Vagina (tissue), 2 donors: ENCODE results near the gene STAT5B.

Source experiments
- POLR2A ChIP-seq, 2 donors: fragments of 450-650 bp; IDR thresholded peaks; one replicate each; pipeline ENCODE4 v1.6.1; 2017; ENCODE audit warnings: antibody characterized with exemption in 2 of 2, mild to moderate bottlenecking in 2 of 2, moderate library complexity in 2 of 2
- POLR2AphosphoS5 ChIP-seq, 2 donors: sonication (generic); formaldehyde crosslinking; IDR thresholded peaks; one replicate each; pipeline ENCODE4 v1.9.0; 2017; ENCODE audit warnings: antibody characterized with exemption in 2 of 2, mild to moderate bottlenecking in 2 of 2, low read depth in 1 of 2; ENCODE audit not compliant: insufficient read depth in 1 of 2
- TF ChIP-seq, protein P1 (sequence below), 3 experiments: fragments of 450-650 bp in 2 of 3; fragments of 200-600 bp in 1 of 3; sonication (generic) in 1 of 3; IDR thresholded peaks; one replicate each; pipeline ENCODE4 v1.5.1; 2017 to 2019; ENCODE audit warnings: antibody characterized with exemption in 3 of 3, mild to moderate bottlenecking in 2 of 3, moderate library complexity in 2 of 3

DNA sequence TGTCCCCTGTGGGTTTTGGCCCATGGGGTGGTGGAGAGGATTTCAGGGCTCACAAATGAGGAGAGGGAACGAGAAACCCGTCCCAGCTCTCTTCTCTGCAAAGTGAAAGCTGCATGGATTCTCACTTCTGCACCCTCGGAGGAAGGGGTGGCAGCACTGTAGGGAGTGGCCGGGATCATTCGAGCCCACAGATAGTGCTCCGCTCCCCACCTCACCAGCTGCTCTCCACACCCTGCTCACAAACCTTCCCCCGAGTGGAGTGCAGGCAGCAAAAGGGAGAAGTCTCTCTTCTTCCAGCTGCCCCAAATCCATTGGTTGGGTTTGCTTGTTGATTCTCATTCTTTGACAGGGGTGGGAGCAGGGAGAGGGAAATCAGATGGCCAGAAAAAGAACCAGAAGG lies 32.3 kb upstream of the STAT5B start:
- no peak for TF ChIP-seq POLR2A (IDR thresholded peaks at IDR 0.05)
- TF ChIP-seq, protein P1, sequence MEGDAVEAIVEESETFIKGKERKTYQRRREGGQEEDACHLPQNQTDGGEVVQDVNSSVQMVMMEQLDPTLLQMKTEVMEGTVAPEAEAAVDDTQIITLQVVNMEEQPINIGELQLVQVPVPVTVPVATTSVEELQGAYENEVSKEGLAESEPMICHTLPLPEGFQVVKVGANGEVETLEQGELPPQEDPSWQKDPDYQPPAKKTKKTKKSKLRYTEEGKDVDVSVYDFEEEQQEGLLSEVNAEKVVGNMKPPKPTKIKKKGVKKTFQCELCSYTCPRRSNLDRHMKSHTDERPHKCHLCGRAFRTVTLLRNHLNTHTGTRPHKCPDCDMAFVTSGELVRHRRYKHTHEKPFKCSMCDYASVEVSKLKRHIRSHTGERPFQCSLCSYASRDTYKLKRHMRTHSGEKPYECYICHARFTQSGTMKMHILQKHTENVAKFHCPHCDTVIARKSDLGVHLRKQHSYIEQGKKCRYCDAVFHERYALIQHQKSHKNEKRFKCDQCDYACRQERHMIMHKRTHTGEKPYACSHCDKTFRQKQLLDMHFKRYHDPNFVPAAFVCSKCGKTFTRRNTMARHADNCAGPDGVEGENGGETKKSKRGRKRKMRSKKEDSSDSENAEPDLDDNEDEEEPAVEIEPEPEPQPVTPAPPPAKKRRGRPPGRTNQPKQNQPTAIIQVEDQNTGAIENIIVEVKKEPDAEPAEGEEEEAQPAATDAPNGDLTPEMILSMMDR (IDR thresholded peaks at IDR 0.05) = no peak
- TF ChIP-seq POLR2AphosphoS5 (IDR thresholded peaks at IDR 0.05; ENCODE audit: insufficient read depth in 1 of 2, low read depth in 1 of 2) = no peak
